SH-SY5Y (cell line): Measurements from ENCODE around the gene SOST.

Source experiments
- GATA2 ChIP-seq: IDR thresholded peaks from 2 replicates; pipeline ENCODE4 v1.6.1; 2011; ENCODE audit warnings: mild to moderate bottlenecking, low read depth, low read length
- GATA3 ChIP-seq: IDR thresholded peaks from 2 replicates; pipeline ENCODE4 v1.6.1; 2011; ENCODE audit warnings: low read depth, mild to moderate bottlenecking, low read length, moderate library complexity

GRCh38 chr17:43772877-43773648 is 14.5 kb upstream of the SOST start:
- TF ChIP-seq GATA3 (no peak), GATA2 (no peak)
